Esophagus squamous epithelium (tissue), 5 donors: ENCODE measurements around the gene ASPDH. TPM values are rescaled to one million over a fixed set of nuclear protein-coding genes. Genes with fewer than 3 reads are reported as not detected.

Experiments
- DNase-seq: peaks from one replicate; lab custom pipeline; 2025; lab: John Stamatoyannopoulos, UW
- H3K27ac ChIP-seq, 4 donors: fragments of 200-600 bp; sonication (generic); one replicate each; pipeline ENCODE4 v1.5.1; 2016 to 2019; ENCODE audit warnings: mild to moderate bottlenecking in 1 of 4
- H3K27me3 ChIP-seq, 4 donors: fragments of 200-600 bp; sonication (generic); 1 replicate in 3 of 4; 2 replicates in 1 of 4; pipeline versions ENCODE4 v1.5.1 to v1.6.0; 2017 to 2021; ENCODE audit warnings: antibody characterized with exemption in 1 of 4
- H3K36me3 ChIP-seq, 3 donors: fragments of 200-600 bp; sonication (generic); one replicate each; pipeline ENCODE4 v1.5.1; 2016 to 2019
- H3K4me1 ChIP-seq, 3 donors: fragments of 200-600 bp; sonication (generic); one replicate each; pipeline ENCODE4 v1.5.1; 2017 to 2019
- H3K4me3 ChIP-seq, 4 donors: fragments of 200-600 bp; sonication (generic); 1 replicate in 3 of 4; 2 replicates in 1 of 4; pipeline ENCODE4 v1.5.1; 2016 to 2019; ENCODE audit warnings: mild to moderate bottlenecking in 2 of 4, moderate library complexity in 1 of 4
- H3K9me3 ChIP-seq, 3 donors: fragments of 200-600 bp; sonication (generic); one replicate each; pipeline ENCODE4 v1.5.1; 2016 to 2019
- POLR2A ChIP-seq, 4 donors: fragments of 450-650 bp; IDR thresholded peaks; one replicate each; pipeline ENCODE4 v1.6.1; 2017; ENCODE audit warnings: antibody characterized with exemption in 4 of 4, mild to moderate bottlenecking in 4 of 4, moderate library complexity in 3 of 4
- WGBS, 2 donors: methylation state at CpG; one replicate each; pipeline ENCODE4 v1.1.5; 2018; 5-methylcytosine and 5-hydroxymethylcytosine counted together
- intact Hi-C: fragments of 100-400 bp; cut with DNase I; formaldehyde crosslinking; loops from one replicate; pipeline ENCODE4 v1.15.0; 2022
- total RNA-seq, 4 donors: library from RNA; depleted of rRNA; stranded (reverse); fragments of >200 nt; gene quantifications; one replicate each; pipeline ENCODE4 v1.1.0, GENCODE V29; 2016
- TF ChIP-seq, protein P1 (sequence below), 6 experiments: fragments of 450-650 bp in 4 of 6; fragments of 200-600 bp in 2 of 6; sonication (generic) in 2 of 6; IDR thresholded peaks; one replicate each; pipeline ENCODE4 v1.5.1; 2016 to 2019; ENCODE audit warnings: antibody characterized with exemption in 6 of 6, mild to moderate bottlenecking in 4 of 6, moderate library complexity in 4 of 6
- donor health status: DM: yes; HTN: yes; CAD: no.

Gene ASPDH
- total RNA-seq, 4 donors from 2014 or later: not detected

DNA sequence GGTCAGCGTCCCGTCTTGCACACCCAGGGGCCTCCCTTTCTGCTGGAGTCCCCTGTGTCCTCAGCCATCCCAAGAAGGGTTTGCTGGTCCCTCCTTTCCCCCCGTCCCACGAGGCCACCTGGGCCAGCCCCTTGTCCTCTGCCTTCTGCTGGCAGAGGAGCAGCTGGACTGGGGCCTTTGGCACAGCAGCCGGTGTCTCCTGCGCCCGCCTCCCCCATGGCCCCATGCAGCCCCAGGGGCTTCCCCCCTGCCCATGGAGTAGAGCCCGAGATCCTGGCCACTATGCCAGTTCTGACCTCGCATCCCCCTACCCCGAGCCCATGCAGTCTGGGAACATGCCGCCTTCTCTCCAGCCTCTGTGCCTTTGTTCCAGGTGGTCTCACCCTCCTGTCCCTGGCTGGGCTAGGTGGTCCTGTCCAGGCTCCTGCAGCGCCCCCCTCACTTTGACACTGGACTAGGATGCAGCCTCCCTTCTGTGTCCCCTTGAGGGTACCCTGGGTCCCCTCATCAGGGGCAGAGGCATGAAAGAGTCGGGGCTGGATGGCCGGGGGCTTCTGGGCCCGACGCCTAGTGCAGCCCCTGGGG is 31.4 kb downstream of the ASPDH start:
- peaks cover 0 to 75% (median 13%) of the 10 kb centered on the region in 3 donors for H3K36me3 ChIP-seq
- peaks cover 0 to 12% (median 0%) of the 10 kb centered on the region in 4 donors for H3K27me3 ChIP-seq
- peaks cover 6 to 14% (median 6%) of the 10 kb centered on the region in 3 donors for H3K4me1 ChIP-seq
- intact Hi-C loops: no loop called here
- no peaks in the 10 kb centered on the region for H3K9me3 ChIP-seq
- H3K27ac ChIP-seq: no peak overlapping the region
- H3K4me3 ChIP-seq: no peak overlapping the region
- no peak for TF ChIP-seq POLR2A (IDR thresholded peaks at IDR 0.05)
- TF ChIP-seq, protein P1, sequence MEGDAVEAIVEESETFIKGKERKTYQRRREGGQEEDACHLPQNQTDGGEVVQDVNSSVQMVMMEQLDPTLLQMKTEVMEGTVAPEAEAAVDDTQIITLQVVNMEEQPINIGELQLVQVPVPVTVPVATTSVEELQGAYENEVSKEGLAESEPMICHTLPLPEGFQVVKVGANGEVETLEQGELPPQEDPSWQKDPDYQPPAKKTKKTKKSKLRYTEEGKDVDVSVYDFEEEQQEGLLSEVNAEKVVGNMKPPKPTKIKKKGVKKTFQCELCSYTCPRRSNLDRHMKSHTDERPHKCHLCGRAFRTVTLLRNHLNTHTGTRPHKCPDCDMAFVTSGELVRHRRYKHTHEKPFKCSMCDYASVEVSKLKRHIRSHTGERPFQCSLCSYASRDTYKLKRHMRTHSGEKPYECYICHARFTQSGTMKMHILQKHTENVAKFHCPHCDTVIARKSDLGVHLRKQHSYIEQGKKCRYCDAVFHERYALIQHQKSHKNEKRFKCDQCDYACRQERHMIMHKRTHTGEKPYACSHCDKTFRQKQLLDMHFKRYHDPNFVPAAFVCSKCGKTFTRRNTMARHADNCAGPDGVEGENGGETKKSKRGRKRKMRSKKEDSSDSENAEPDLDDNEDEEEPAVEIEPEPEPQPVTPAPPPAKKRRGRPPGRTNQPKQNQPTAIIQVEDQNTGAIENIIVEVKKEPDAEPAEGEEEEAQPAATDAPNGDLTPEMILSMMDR (IDR thresholded peaks at IDR 0.05): no peak
- no peak for DNase-seq
- WGBS, 2 donors: 74 to 77% methylated on average over 5 to 12 of the region's 16 CpGs

DNA sequence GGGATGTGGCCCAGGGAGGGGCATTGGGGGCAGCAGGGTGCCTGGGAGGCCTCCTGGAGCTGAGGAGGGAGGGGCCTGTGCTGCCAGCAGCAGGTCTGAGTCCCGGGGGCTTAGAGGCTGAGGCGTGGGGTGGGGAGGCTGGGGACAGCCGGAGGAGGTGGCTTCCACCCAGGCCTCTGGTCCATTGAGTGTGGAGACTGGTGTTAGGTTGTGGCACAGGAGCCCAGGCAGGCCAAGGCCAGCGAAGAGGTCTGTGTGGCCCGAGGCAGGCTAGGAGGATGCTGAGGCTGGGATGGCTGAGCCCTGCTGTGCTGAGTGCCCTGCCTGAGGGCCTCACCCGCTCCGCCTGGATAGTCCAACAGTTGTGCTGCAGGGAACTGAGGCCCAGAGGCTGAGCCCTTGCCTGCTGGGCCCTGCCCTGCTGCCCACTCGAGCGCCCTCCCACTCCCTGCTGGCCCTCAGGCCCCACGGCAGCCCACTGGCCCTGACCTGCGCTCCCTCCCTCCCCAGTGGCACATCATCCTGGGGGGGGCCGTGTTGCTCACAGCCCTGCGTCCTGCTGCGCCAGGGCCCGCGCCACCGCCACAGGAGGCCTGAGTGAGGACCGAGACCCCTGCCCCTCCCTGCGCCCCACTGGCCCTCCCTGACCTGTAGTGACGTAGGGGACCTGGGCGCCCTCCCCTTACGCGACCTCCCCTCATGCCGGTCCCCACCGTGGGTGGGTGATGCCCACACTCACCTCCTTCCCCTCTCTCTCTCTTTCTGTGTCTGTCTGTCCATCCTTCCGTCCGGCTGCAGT is 32.2 kb downstream of the ASPDH start:
- H3K27me3 ChIP-seq: peaks cover 0 to 5% (median 0%) of the 10 kb centered on the region in 4 donors
- H3K4me3 ChIP-seq: no peak overlapping the region
- intact Hi-C loops: no loop called here
- H3K36me3 ChIP-seq: peaks cover 0 to 75% (median 13%) of the 10 kb centered on the region in 3 donors
- TF ChIP-seq POLR2A (IDR thresholded peaks at IDR 0.05): no peak
- TF ChIP-seq, protein P1 (IDR thresholded peaks at IDR 0.05): no peak
- DNase-seq: no peak
- no peaks in the 10 kb centered on the region for H3K9me3 ChIP-seq
- WGBS, 2 donors: 75 to 96% methylated on average over 8 to 11 of the region's 27 CpGs
- peaks cover 9 to 21% (median 10%) of the 10 kb centered on the region in 3 donors for H3K4me1 ChIP-seq
- no peak overlapping the region for H3K27ac ChIP-seq

- intact Hi-C loops: no loop called here
- TF ChIP-seq POLR2A (IDR thresholded peaks at IDR 0.05): no peak
- TF ChIP-seq, protein P1 (IDR thresholded peaks at IDR 0.05): no peak
- no peaks in the 10 kb centered on the region for H3K9me3 ChIP-seq
- no peak overlapping the region for H3K27ac ChIP-seq
- no peak overlapping the region for H3K4me3 ChIP-seq
- 96 to 100% methylated on average over 3 to 8 of the region's 37 CpGs for WGBS, 2 donors
- H3K27me3 ChIP-seq: no peaks in the 10 kb centered on the region
- peaks cover 9 to 29% (median 10%) of the 10 kb centered on the region in 3 donors for H3K4me1 ChIP-seq
- peaks cover 0 to 75% (median 13%) of the 10 kb centered on the region in 3 donors for H3K36me3 ChIP-seq
- DNase-seq: no peak
Measured at GRCh38 chr19:50480281-50481111, 33.2 kb downstream of the ASPDH start.

DNA sequence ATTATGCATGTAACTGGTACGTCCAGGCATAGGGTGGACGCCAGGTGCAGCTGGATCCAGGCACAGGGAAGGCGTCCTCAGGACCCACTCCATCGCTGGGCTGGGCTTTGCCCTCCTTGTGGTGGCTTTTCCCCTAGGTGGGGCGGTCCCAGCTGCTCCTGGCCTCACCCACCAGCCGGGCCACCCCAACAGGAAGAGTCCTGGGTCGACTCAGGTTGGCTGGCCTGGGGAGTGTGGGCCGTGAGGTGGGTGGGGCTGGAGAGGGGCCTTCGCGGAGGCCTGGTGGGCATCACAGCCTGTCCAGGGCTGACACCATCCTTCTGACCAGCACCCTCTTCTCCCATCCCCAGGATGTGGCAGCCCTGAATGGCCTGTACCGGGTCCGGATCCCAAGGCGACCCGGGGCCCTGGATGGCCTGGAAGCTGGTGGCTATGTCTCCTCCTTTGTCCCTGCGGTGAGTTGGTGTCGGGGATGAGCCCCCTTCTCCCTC is 33.9 kb downstream of the ASPDH start:
- no peak for TF ChIP-seq POLR2A (IDR thresholded peaks at IDR 0.05)
- TF ChIP-seq, protein P1 (IDR thresholded peaks at IDR 0.05): no peak
- intact Hi-C loops: no loop called here
- Histone ChIP-seq H3K9me3 (no peaks in the 10 kb centered on the region), H3K36me3 (peaks cover 0 to 70% (median 13%) of the 10 kb centered on the region in 3 donors), H3K4me1 (peaks cover 9 to 29% (median 10%) of the 10 kb centered on the region in 3 donors), H3K27ac (no peak overlapping the region), H3K27me3 (no peaks in the 10 kb centered on the region), H3K4me3 (no peak overlapping the region)
- DNase-seq: no peak
- 89 to 90% methylated on average over 3 to 5 of the region's 16 CpGs for WGBS, 2 donors
